WTC11 (cell line): ENCODE results near the gene SLC9A9. TPM values are rescaled to one million over a fixed set of nuclear protein-coding genes. Genes with fewer than 3 reads are reported as not detected.

ENCODE experiments used
- ATAC-seq: fragments of 200-7000 bp; cut with Tn5 transposase; 2 replicates; pipeline ENCODE4 v1.10.0; 2021; ENCODE audit warnings: mild to moderate bottlenecking, moderate library complexity
- CTCF ChIA-PET: fragments of 300-600 bp; sonication (Branson Sonifier 250); formaldehyde crosslinking; loops from one replicate; lab custom pipeline; 2021; ENCODE audit warnings: antibody characterized with exemption; lab: Charles Lee
- POLR2A ChIA-PET: fragments of 350-600 bp; sonication (Branson Sonifier 250); formaldehyde crosslinking; loops from one replicate; lab custom pipeline; 2021; ENCODE audit warnings: antibody characterized with exemption; lab: Charles Lee
- DNase-seq: peaks from one replicate; pipeline ENCODE4 v3.0.0; 2021; ENCODE audit warnings: low spot score
- H3K27ac Mint-ChIP-seq: 2 replicates; pipeline ENCODE4 v1.8.0; 2021; ENCODE audit warnings: mixed read lengths
- H3K27me3 Mint-ChIP-seq: 2 replicates; pipeline ENCODE4 v1.8.0; 2021; ENCODE audit warnings: low read depth, mild to moderate bottlenecking, moderate library complexity, mixed read lengths
- H3K36me3 Mint-ChIP-seq: 2 replicates; pipeline ENCODE4 v1.8.0; 2021; ENCODE audit warnings: mixed read lengths
- H3K4me1 Mint-ChIP-seq: 2 replicates; pipeline ENCODE4 v1.8.0; 2022; ENCODE audit warnings: mixed read lengths
- H3K4me3 Mint-ChIP-seq: 2 replicates; pipeline ENCODE4 v1.8.0; 2021; ENCODE audit warnings: mild to moderate bottlenecking, moderate library complexity, mixed read lengths
- H3K9me3 Mint-ChIP-seq: 2 replicates; pipeline ENCODE4 v1.8.0; 2021; ENCODE audit warnings: mixed read lengths
- CREB1 ChIP-seq: sonication (generic); formaldehyde crosslinking; IDR thresholded peaks from 2 replicates; pipeline ENCODE4 v1.8.0; 2023; ENCODE audit warnings: mild to moderate bottlenecking, missing genetic modification reagents
- CREM ChIP-seq: sonication (generic); formaldehyde crosslinking; IDR thresholded peaks from 2 replicates; pipeline ENCODE4 v1.8.1; 2022; ENCODE audit warnings: mild to moderate bottlenecking, missing genetic modification reagents, moderate library complexity
- ETV6 ChIP-seq: sonication (generic); formaldehyde crosslinking; IDR thresholded peaks from 2 replicates; pipeline ENCODE4 v1.8.1; 2022; ENCODE audit warnings: mild to moderate bottlenecking, missing genetic modification reagents
- FOXJ3 ChIP-seq: sonication (generic); formaldehyde crosslinking; IDR thresholded peaks from 2 replicates; pipeline ENCODE4 v1.9.0; 2021; ENCODE audit warnings: missing genetic modification reagents, mild to moderate bottlenecking, borderline replicate concordance
- GTF2I ChIP-seq: fragments of 250-450 bp; sonication (Bioruptor Pico); conservative IDR thresholded peaks from 2 replicates; pipeline ENCODE4 v1.4.0; 2021; ENCODE audit warnings: mild to moderate bottlenecking
- KAT7 ChIP-seq: sonication (generic); formaldehyde crosslinking; IDR thresholded peaks from 2 replicates; pipeline ENCODE4 v1.8.1; 2023; ENCODE audit warnings: missing genetic modification reagents, mild to moderate bottlenecking, borderline replicate concordance
- MXD4 ChIP-seq: fragments of 250-450 bp; sonication (Bioruptor Pico); IDR thresholded peaks from 2 replicates; pipeline ENCODE4 v1.8.0; 2021; ENCODE audit warnings: mild to moderate bottlenecking, moderate library complexity, borderline replicate concordance
- NR1H2 ChIP-seq: sonication (generic); formaldehyde crosslinking; IDR thresholded peaks from 2 replicates; pipeline ENCODE4 v1.9.0; 2021; ENCODE audit warnings: mild to moderate bottlenecking, moderate library complexity, missing genetic modification reagents
- SMAD3 ChIP-seq: sonication (generic); formaldehyde crosslinking; IDR thresholded peaks from 2 replicates; pipeline ENCODE4 v1.8.0; 2022; ENCODE audit warnings: missing genetic modification reagents, mild to moderate bottlenecking, borderline replicate concordance
- TP53 ChIP-seq: sonication (generic); formaldehyde crosslinking; IDR thresholded peaks from 2 replicates; pipeline ENCODE4 v1.8.1; 2023; ENCODE audit warnings: mild to moderate bottlenecking, missing genetic modification reagents
- ZNF232 ChIP-seq: sonication (generic); formaldehyde crosslinking; IDR thresholded peaks from 2 replicates; pipeline ENCODE4 v1.8.0; 2022; ENCODE audit warnings: mild to moderate bottlenecking, missing genetic modification reagents
- ZNF263 ChIP-seq: sonication (generic); formaldehyde crosslinking; IDR thresholded peaks from 2 replicates; pipeline ENCODE4 v1.8.1; 2022; ENCODE audit warnings: low read depth, mild to moderate bottlenecking, moderate library complexity, missing genetic modification reagents
- ZNF396 ChIP-seq: fragments of 250-450 bp; sonication (Bioruptor Pico); IDR thresholded peaks from 2 replicates; pipeline ENCODE4 v1.8.0; 2021; ENCODE audit warnings: mild to moderate bottlenecking, moderate library complexity, borderline replicate concordance
- ZNF671 ChIP-seq: fragments of 250-450 bp; sonication (Bioruptor Pico); IDR thresholded peaks from 2 replicates; pipeline ENCODE4 v1.8.0; 2021; ENCODE audit warnings: mild to moderate bottlenecking
- total RNA-seq: library from RNA; stranded (reverse); gene quantifications from 3 replicates; pipeline ENCODE4 v1.2.3, GENCODE V29; 2021
- TF ChIP-seq, protein P1 (sequence below): sonication (generic); formaldehyde crosslinking; IDR thresholded peaks from 2 replicates; pipeline ENCODE4 v1.8.1; 2023; ENCODE audit warnings: mild to moderate bottlenecking, missing genetic modification reagents, moderate library complexity
- TF ChIP-seq, protein P2 (sequence below): sonication (generic); formaldehyde crosslinking; IDR thresholded peaks from 2 replicates; pipeline ENCODE4 v1.8.0; 2023; ENCODE audit warnings: mild to moderate bottlenecking, missing genetic modification reagents
- TF ChIP-seq, protein P3 (sequence below): sonication (generic); formaldehyde crosslinking; IDR thresholded peaks from 2 replicates; pipeline ENCODE4 v1.8.1; 2022; ENCODE audit warnings: low read depth, missing genetic modification reagents, borderline replicate concordance
- TF ChIP-seq, protein P4 (sequence below): fragments of 200-600 bp; IDR thresholded peaks from 2 replicates; pipeline ENCODE4 v1.8.0; 2022; ENCODE audit warnings: antibody characterized with exemption
- TF ChIP-seq, protein P5 (sequence below): sonication (generic); formaldehyde crosslinking; IDR thresholded peaks from 2 replicates; pipeline ENCODE4 v1.8.0; 2022; ENCODE audit warnings: mild to moderate bottlenecking, missing genetic modification reagents
- TF ChIP-seq, protein P6 (sequence below): fragments of 250-450 bp; sonication (Bioruptor Pico); IDR thresholded peaks from 2 replicates; pipeline ENCODE4 v1.9.0; 2021; ENCODE audit warnings: mild to moderate bottlenecking
- TF ChIP-seq, protein P7 (sequence below): sonication (generic); formaldehyde crosslinking; IDR thresholded peaks from 2 replicates; pipeline ENCODE4 v1.8.0; 2022; ENCODE audit warnings: mild to moderate bottlenecking, missing genetic modification reagents
- TF ChIP-seq, protein P8 (sequence below): fragments of 250-450 bp; sonication (Bioruptor Pico); IDR thresholded peaks from 2 replicates; pipeline ENCODE4 v2.1.2; 2022; ENCODE audit warnings: mild to moderate bottlenecking, moderate library complexity
- TF ChIP-seq, protein P9 (sequence below): fragments of 250-450 bp; sonication (Bioruptor Pico); IDR thresholded peaks from 2 replicates; pipeline ENCODE4 v1.9.0; 2021; ENCODE audit warnings: moderate library complexity, mild to moderate bottlenecking, inconsistent platforms, borderline replicate concordance
- TF ChIP-seq, protein P10 (sequence below): sonication (generic); formaldehyde crosslinking; conservative IDR thresholded peaks from 2 replicates; pipeline ENCODE4 v1.8.1; 2022; ENCODE audit warnings: mild to moderate bottlenecking, missing genetic modification reagents

SLC9A9 gene
- total RNA-seq, 1 experiment from 2014 or later: 1.2 TPM

DNA sequence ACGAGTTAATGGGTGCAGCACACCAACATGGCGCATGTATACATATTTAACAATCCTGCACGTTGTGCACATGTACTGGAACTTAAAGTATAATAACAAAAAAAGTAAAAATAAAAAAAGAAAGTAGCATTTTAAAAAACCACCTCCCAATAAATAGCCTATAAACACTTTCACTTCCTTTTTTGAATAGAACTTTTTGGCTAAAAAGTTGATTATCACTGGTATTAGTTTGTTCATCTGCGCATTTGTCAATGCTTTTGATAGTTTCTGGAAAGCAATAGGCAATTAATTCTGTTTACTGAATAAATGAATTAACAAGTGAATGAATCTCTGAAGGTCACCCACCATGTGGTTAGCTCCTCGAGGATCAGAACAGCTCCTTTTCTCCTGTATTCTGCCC, 179.9 kb downstream of the SLC9A9 start:
- TF ChIP-seq, protein P1, sequence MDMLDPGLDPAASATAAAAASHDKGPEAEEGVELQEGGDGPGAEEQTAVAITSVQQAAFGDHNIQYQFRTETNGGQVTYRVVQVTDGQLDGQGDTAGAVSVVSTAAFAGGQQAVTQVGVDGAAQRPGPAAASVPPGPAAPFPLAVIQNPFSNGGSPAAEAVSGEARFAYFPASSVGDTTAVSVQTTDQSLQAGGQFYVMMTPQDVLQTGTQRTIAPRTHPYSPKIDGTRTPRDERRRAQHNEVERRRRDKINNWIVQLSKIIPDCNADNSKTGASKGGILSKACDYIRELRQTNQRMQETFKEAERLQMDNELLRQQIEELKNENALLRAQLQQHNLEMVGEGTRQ: no peak
- TF ChIP-seq GTF2I (CRISPR knock-in tag) (no peak), ZNF671 (no peak), KAT7 (CRISPR knock-in tag) (no peak), NR1H2 (CRISPR knock-in tag) (no peak), MXD4 (CRISPR knock-in tag) (no peak)
- TF ChIP-seq, protein P2, sequence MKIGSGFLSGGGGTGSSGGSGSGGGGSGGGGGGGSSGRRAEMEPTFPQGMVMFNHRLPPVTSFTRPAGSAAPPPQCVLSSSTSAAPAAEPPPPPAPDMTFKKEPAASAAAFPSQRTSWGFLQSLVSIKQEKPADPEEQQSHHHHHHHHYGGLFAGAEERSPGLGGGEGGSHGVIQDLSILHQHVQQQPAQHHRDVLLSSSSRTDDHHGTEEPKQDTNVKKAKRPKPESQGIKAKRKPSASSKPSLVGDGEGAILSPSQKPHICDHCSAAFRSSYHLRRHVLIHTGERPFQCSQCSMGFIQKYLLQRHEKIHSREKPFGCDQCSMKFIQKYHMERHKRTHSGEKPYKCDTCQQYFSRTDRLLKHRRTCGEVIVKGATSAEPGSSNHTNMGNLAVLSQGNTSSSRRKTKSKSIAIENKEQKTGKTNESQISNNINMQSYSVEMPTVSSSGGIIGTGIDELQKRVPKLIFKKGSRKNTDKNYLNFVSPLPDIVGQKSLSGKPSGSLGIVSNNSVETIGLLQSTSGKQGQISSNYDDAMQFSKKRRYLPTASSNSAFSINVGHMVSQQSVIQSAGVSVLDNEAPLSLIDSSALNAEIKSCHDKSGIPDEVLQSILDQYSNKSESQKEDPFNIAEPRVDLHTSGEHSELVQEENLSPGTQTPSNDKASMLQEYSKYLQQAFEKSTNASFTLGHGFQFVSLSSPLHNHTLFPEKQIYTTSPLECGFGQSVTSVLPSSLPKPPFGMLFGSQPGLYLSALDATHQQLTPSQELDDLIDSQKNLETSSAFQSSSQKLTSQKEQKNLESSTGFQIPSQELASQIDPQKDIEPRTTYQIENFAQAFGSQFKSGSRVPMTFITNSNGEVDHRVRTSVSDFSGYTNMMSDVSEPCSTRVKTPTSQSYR: no peak
- TF ChIP-seq, protein P3, sequence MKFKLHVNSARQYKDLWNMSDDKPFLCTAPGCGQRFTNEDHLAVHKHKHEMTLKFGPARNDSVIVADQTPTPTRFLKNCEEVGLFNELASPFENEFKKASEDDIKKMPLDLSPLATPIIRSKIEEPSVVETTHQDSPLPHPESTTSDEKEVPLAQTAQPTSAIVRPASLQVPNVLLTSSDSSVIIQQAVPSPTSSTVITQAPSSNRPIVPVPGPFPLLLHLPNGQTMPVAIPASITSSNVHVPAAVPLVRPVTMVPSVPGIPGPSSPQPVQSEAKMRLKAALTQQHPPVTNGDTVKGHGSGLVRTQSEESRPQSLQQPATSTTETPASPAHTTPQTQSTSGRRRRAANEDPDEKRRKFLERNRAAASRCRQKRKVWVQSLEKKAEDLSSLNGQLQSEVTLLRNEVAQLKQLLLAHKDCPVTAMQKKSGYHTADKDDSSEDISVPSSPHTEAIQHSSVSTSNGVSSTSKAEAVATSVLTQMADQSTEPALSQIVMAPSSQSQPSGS: no peak
- TF ChIP-seq, protein P4, sequence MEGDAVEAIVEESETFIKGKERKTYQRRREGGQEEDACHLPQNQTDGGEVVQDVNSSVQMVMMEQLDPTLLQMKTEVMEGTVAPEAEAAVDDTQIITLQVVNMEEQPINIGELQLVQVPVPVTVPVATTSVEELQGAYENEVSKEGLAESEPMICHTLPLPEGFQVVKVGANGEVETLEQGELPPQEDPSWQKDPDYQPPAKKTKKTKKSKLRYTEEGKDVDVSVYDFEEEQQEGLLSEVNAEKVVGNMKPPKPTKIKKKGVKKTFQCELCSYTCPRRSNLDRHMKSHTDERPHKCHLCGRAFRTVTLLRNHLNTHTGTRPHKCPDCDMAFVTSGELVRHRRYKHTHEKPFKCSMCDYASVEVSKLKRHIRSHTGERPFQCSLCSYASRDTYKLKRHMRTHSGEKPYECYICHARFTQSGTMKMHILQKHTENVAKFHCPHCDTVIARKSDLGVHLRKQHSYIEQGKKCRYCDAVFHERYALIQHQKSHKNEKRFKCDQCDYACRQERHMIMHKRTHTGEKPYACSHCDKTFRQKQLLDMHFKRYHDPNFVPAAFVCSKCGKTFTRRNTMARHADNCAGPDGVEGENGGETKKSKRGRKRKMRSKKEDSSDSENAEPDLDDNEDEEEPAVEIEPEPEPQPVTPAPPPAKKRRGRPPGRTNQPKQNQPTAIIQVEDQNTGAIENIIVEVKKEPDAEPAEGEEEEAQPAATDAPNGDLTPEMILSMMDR: no peak
- TF ChIP-seq, protein P5, sequence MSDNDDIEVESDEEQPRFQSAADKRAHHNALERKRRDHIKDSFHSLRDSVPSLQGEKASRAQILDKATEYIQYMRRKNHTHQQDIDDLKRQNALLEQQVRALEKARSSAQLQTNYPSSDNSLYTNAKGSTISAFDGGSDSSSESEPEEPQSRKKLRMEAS (CRISPR knock-in tag): no peak
- TF ChIP-seq, protein P6, sequence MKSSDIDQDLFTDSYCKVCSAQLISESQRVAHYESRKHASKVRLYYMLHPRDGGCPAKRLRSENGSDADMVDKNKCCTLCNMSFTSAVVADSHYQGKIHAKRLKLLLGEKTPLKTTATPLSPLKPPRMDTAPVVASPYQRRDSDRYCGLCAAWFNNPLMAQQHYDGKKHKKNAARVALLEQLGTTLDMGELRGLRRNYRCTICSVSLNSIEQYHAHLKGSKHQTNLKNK (CRISPR knock-in tag): no peak
- TF ChIP-seq, protein P7, sequence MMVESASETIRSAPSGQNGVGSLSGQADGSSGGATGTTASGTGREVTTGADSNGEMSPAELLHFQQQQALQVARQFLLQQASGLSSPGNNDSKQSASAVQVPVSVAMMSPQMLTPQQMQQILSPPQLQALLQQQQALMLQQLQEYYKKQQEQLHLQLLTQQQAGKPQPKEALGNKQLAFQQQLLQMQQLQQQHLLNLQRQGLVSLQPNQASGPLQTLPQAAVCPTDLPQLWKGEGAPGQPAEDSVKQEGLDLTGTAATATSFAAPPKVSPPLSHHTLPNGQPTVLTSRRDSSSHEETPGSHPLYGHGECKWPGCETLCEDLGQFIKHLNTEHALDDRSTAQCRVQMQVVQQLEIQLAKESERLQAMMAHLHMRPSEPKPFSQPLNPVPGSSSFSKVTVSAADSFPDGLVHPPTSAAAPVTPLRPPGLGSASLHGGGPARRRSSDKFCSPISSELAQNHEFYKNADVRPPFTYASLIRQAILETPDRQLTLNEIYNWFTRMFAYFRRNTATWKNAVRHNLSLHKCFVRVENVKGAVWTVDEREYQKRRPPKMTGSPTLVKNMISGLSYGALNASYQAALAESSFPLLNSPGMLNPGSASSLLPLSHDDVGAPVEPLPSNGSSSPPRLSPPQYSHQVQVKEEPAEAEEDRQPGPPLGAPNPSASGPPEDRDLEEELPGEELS (CRISPR knock-in tag): no peak
- peaks cover 34% of the 10 kb centered on the region for H3K9me3 Mint-ChIP-seq
- no peaks in the 10 kb centered on the region; the same call in 1 of the 2 replicates for H3K36me3 Mint-ChIP-seq
- DNase-seq (no peak), ATAC-seq (no peak)
- H3K27me3 Mint-ChIP-seq: no peaks in the 10 kb centered on the region; the same call in 1 of the 2 replicates
- H3K4me1 Mint-ChIP-seq: peaks cover 17% of the 10 kb centered on the region
- ChIA-PET CTCF (no interaction called here), POLR2A (no interaction called here)
- H3K27ac Mint-ChIP-seq: no peak overlapping the region
- H3K4me3 Mint-ChIP-seq: no peak overlapping the region

DNA sequence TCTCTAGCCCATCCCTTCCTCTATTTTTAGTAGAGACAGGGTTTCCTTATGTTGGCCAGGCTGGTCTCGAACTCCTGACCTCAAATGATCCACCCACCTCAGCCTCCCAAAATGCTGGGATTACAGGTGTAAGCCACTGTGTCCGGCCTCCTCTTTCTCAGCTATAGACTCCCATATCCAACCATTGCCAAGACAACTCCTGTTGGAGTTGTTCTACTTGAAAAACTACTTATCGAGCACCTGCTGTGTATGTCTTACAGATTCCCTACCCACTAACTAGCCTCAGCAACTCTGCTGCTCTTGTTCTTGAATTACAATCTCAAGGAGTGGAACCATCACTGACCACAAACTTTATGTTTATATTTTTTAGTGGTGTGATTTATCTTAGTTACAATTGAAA, 186.6 kb downstream of the SLC9A9 start:
- H3K4me1 Mint-ChIP-seq: peaks cover 7% of the 10 kb centered on the region
- DNase-seq: no peak
- no peak overlapping the region for H3K4me3 Mint-ChIP-seq
- ATAC-seq: no peak
- no peak overlapping the region for H3K27ac Mint-ChIP-seq
- no peaks in the 10 kb centered on the region; the same call in 1 of the 2 replicates for H3K27me3 Mint-ChIP-seq
- peaks cover 10% of the 10 kb centered on the region; the same call in 1 of the 2 replicates for H3K36me3 Mint-ChIP-seq
- POLR2A ChIA-PET: no interaction called here
- CTCF ChIA-PET: no interaction called here
- H3K9me3 Mint-ChIP-seq: peaks cover 52% of the 10 kb centered on the region
- TF ChIP-seq SMAD3 (CRISPR knock-in tag) (no peak), ZNF232 (CRISPR knock-in tag) (no peak), ETV6 (no peak), CREB1 (no peak), CREM (no peak), ZNF263 (CRISPR knock-in tag) (no peak), TP53 (CRISPR knock-in tag) (no peak), ZNF396 (CRISPR knock-in tag) (no peak), FOXJ3 (no peak)
- TF ChIP-seq, protein P8, sequence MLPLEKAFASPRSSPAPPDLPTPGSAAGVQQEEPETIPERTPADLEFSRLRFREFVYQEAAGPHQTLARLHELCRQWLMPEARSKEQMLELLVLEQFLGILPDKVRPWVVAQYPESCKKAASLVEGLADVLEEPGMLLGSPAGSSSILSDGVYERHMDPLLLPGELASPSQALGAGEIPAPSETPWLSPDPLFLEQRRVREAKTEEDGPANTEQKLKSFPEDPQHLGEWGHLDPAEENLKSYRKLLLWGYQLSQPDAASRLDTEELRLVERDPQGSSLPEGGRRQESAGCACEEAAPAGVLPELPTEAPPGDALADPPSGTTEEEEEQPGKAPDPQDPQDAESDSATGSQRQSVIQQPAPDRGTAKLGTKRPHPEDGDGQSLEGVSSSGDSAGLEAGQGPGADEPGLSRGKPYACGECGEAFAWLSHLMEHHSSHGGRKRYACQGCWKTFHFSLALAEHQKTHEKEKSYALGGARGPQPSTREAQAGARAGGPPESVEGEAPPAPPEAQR (CRISPR knock-in tag): no peak
- TF ChIP-seq, protein P5 (CRISPR knock-in tag): no peak
- TF ChIP-seq, protein P9, sequence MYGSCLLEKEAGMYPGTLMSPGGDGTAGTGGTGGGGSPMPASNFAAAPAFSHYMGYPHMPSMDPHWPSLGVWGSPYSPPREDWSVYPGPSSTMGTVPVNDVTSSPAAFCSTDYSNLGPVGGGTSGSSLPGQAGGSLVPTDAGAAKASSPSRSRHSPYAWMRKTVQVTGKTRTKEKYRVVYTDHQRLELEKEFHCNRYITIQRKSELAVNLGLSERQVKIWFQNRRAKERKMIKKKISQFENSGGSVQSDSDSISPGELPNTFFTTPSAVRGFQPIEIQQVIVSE: no peak
- TF ChIP-seq, protein P10, sequence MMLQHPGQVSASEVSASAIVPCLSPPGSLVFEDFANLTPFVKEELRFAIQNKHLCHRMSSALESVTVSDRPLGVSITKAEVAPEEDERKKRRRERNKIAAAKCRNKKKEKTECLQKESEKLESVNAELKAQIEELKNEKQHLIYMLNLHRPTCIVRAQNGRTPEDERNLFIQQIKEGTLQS: no peak
